Stimulated activated CD4-positive, alpha-beta T cell treated with anti-CD3 and anti-CD28 coated beads, TNF-alpha, amount 100 ng/mL, for 1 hour (primary cell): ENCODE measurements around the gene IVD.

Experiments
- DNase-seq, 3 donors: peaks; one replicate each; pipeline ENCODE4 v3.0.0-alpha.2; 2020; ENCODE audit warnings: low read depth in 3 of 3, low spot score in 1 of 3

Gene IVD

GRCh38 chr15:40405501-40406381, at the start of gene IVD:
Gene IVD (plus strand): TSS chr15:40405795. CDS start chr15:40405828, 33 bp downstream.
- DNase-seq, result peak; percentile 63 to 78 (median 66)

DNA sequence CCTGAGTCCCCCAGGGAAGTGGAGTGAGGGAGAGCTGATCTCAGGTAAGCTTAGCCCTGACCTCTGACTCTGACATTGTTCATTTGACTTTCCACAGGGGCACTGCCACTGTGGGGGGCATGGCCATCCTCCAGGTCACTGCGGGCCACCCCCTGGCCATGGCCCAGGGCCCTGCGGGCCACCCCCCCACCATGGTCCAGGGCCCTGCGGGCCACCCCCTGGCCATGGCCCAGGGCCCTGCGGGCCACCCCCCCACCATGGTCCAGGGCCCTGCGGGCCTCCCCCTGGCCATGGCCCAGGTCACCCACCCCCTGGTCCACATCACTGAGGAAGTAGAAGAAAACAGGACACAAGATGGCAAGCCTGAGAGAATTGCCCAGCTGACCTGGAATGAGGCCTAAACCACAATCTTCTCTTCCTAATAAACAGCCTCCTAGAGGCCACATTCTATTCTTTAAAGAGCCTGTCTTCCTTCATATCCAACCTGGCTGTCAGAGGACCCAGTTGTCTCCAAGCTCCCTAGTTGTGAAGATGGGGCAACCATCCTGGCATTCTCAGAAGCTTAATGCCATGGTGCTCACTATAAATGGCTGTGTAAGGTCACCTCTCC, 49.5 kb upstream of the IVD start:
- DNase-seq, result no peak

GRCh38 chr15:40357246-40357645, 48.3 kb upstream of the IVD start:
- DNase-seq, result no peak

- peak; percentile 74 to 87 (median 82) for DNase-seq
Observed at GRCh38 chr15:40357723-40358470, 47.7 kb upstream of the IVD start, which contains the start of gene DISP2. Gene DISP2 (plus strand): TSS chr15:40358219. CDS start chr15:40358322, 103 bp downstream.

GRCh38 chr15:40358471-40359353, 46.9 kb upstream of the IVD start:
- DNase-seq, result no peak

DNA sequence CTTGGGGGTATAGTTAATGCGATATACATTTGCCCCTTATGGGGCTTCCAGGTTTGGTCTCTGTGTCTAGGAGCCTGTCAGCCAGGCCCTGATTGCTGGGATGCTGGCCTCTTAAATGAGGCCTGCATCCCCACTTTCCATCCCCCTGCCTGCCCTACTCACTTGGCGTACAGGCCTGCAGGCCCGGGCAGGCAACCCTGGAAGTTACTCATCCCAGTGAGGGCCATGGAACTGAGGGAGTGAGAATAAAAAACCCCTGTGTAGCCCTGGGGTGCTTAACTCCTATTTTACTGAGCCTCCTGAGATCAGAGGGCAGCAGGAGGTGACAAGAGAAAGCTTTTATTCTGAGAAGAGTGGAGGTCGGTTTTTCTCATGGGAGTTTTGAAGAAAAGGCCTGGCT, 45.6 kb upstream of the IVD start:
- no peak for DNase-seq

- DNase-seq, result no peak
Observed at GRCh38 chr15:40361640-40362039, 44.0 kb upstream of the IVD start.

GRCh38 chr15:40363611-40364010, 42.0 kb upstream of the IVD start:
- no peak for DNase-seq

DNA sequence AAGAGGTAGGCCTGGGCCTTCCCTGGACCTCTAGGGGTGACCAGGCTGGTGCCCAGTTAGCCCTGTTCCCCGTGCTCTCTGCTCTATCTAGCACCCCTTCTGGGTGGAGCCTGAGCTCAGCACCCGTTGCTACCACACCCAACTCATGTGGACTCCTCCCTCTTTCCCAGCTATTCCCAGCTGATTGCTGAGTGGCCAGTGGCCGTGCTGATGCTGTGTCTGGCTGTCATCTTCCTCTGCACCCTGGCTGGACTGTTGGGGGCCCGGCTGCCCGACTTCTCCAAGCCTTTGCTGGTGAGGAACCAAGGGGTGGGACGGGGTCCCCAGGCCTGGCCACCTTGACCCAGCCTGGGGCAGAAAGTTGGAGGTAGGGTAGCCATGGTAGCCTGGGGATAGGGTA, 41.3 kb upstream of the IVD start:
- DNase-seq, result no peak

- DNase-seq, result no peak
Observed at GRCh38 chr15:40365016-40365415, 40.6 kb upstream of the IVD start.

- no peak for DNase-seq
Observed at GRCh38 chr15:40365624-40366456, 39.8 kb upstream of the IVD start.

DNA sequence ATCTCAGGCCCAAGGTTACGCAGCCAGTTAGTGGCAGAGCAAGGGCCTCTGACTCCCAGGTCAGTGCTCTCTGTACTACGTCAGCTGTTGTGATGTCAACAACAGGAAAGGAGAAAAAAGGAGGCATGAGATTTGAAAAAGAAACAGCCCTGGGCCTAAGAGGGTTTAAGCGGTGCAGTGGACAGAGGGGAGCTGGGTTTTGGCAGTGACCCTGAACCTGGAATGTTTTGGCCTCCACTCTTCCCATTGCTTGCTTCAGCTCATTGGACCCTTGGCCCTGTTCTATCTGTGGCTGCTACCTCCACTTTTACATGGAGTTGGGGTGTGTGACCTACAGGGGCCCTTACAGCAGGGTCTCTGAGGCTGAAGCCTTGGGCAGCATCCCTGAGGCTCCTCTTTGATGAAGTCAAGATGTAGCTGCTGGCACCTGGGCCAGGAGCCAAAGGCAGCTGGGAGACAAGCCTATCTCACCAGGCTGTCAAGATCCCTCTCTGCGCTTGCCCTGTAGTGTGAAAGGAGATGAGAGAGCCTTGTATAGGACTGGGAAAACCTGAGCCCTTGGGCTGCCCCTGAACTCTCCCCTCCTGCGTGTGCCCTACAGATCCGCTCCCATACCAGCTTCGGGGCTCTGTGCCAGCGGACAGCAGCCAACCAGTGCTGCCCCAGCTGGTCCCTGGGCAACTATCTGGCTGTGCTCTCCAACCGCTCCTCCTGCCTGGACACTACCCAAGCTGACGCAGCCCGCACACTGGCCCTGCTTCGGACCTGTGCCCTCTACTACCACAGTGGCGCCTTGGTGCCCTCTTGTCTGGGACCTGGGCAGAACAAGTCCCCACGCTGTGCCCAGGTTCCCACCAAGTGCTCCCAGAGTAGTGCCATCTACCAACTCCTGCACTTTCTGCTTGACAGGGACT, 38.9 kb upstream of the IVD start:
- DNase-seq, result no peak

DNA sequence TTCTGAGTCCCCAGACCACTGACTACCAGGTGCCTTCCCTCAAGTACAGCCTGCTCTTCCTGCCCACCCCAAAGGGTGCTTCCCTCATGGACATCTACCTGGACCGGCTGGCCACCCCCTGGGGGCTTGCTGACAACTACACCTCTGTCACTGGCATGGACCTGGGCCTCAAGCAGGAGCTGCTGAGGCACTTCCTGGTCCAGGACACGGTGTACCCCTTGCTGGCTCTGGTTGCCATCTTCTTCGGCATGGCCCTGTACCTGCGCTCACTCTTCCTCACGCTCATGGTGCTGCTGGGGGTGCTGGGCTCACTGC, 38.3 kb upstream of the IVD start:
- DNase-seq, result no peak

DNA sequence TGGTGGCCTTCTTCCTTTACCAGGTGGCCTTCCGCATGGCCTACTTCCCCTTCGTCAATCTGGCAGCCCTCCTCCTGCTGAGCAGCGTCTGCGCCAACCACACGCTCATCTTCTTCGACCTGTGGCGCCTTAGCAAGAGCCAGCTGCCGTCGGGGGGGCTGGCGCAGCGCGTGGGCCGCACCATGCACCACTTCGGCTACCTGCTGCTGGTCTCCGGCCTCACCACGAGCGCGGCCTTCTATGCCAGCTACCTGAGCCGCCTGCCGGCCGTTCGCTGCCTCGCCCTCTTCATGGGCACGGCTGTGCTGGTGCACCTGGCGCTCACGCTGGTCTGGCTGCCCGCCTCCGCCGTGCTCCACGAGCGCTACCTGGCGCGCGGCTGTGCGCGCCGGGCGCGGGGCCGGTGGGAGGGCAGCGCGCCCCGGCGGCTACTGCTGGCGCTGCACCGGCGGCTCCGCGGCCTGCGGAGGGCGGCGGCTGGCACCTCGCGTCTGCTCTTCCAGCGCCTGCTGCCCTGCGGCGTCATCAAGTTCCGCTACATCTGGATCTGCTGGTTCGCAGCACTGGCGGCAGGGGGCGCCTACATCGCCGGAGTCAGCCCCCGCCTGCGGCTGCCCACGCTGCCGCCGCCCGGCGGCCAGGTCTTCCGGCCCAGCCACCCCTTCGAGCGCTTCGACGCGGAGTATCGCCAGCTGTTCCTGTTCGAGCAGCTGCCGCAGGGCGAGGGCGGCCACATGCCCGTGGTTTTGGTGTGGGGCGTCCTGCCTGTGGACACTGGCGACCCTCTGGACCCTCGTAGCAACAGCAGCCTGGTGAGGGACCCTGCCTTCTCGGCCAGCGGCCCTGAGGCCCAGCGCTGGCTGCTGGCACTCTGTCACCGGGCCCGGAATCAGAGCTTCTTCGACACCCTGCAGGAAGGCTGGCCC, 37.6 kb upstream of the IVD start:
- DNase-seq, result peak; percentile 64 to 75 (median 74)

GRCh38 chr15:40368719-40369473, 36.7 kb upstream of the IVD start:
- DNase-seq, result no peak

GRCh38 chr15:40369474-40369869, 36.1 kb upstream of the IVD start:
- no peak for DNase-seq

DNA sequence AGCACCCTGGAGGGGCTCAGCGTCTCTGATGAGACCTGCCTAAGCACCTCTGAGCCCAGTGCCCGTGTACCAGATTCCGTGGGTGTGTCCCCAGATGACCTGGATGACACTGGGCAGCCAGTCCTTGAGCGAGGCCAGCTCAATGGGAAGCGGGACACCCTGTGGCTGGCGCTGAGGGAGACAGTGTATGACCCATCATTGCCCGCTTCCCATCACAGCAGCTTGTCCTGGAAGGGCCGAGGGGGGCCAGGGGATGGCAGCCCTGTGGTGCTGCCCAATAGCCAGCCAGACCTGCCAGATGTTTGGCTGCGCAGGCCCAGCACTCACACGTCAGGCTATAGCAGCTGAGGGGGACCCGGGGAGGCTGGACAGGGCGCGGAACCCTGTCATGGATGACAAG, 35.6 kb upstream of the IVD start:
- DNase-seq, result no peak
